IMR-90 (cell line): ENCODE measurements around the gene SPART. TPM values are rescaled to one million over a fixed set of nuclear protein-coding genes. Genes with fewer than 3 reads are reported as not detected.

Source experiments
- ATAC-seq: fragments of 200-7000 bp; cut with Tn5 transposase; 2 replicates; pipeline ENCODE4 v1.9.1; 2020; ENCODE audit warnings: low read depth, mild to moderate bottlenecking, moderate library complexity
- BruUV-seq: library from RNA; stranded (reverse); fragments of 400-500 nt; replicated peaks from 2 replicates; lab custom pipeline; 2021; lab: Mats Ljungman, UMichigan
- CTCF ChIA-PET: fragments of 300-600 bp; formaldehyde crosslinking; extraction: SDS; loops from one replicate; lab custom pipeline; 2021; ENCODE audit warnings: antibody characterized with exemption; lab: Yijun Ruan, JAX
- POLR2A ChIA-PET: fragments of 300-600 bp; sonication (Branson Sonifier 250); formaldehyde crosslinking; loops from one replicate; lab custom pipeline; 2022; ENCODE audit warnings: antibody characterized with exemption; ENCODE audit not compliant: unreplicated experiment; lab: Charles Lee
- DNase-seq: peaks from one replicate; pipeline ENCODE4 v3.0.0; 2013
- H2AFZ ChIP-seq: replicated peaks from 2 replicates; pipeline ENCODE3; 2013; ENCODE audit warnings: low read length, mild to moderate bottlenecking; ENCODE audit not compliant: poor library complexity
- H2AK5ac ChIP-seq: 2 replicates; pipeline ENCODE4 v1.6.1; 2013; ENCODE audit warnings: low read depth, low read length, inconsistent platforms
- H2AK9ac ChIP-seq: replicated peaks from 2 replicates; pipeline ENCODE3; 2013; ENCODE audit warnings: mild to moderate bottlenecking, low read depth, low read length, moderate library complexity; ENCODE audit not compliant: poor library complexity
- H2BK120ac ChIP-seq: 2 replicates; pipeline ENCODE4 v1.6.1; 2013; ENCODE audit warnings: low read depth, low read length, inconsistent platforms
- H2BK15ac ChIP-seq: 3 replicates; pipeline ENCODE4 v1.6.1; 2013; ENCODE audit warnings: low read depth, low read length, inconsistent platforms
- H2BK20ac ChIP-seq: 2 replicates; pipeline ENCODE4 v1.6.1; 2013; ENCODE audit warnings: low read depth, mild to moderate bottlenecking, inconsistent platforms, low read length, moderate library complexity
- H2BK5ac ChIP-seq: 2 replicates; pipeline ENCODE4 v1.6.1; 2013; ENCODE audit warnings: mild to moderate bottlenecking, low read depth, low read length, inconsistent platforms; ENCODE audit not compliant: poor library complexity, severe bottlenecking
- H3K14ac ChIP-seq: replicated peaks from 2 replicates; pipeline ENCODE4 v1.6.1; 2013; ENCODE audit warnings: low read depth, low read length, inconsistent platforms
- H3K18ac ChIP-seq: 2 replicates; pipeline ENCODE4 v1.6.1; 2013; ENCODE audit warnings: low read depth, low read length, control low read depth
- H3K23ac ChIP-seq: 2 replicates; pipeline ENCODE4 v1.6.1; 2013; ENCODE audit warnings: low read depth, low read length, inconsistent platforms
- H3K27ac ChIP-seq: 2 replicates; pipeline ENCODE4 v1.5.1; 2013; ENCODE audit warnings: mild to moderate bottlenecking, control low read depth, low read length; ENCODE audit not compliant: insufficient read depth
- H3K27me3 ChIP-seq: 2 replicates; pipeline ENCODE4 v1.6.1; 2013; ENCODE audit warnings: low read length; ENCODE audit not compliant: control insufficient read depth, insufficient read depth
- H3K36me3 ChIP-seq: 2 replicates; pipeline ENCODE4 v1.6.1; 2013; ENCODE audit warnings: low read length, mixed read lengths; ENCODE audit not compliant: control insufficient read depth, insufficient read depth
- H3K4ac ChIP-seq: 2 replicates; pipeline ENCODE4 v1.6.1; 2013; ENCODE audit warnings: low read depth, low read length, inconsistent platforms
- H3K4me1 ChIP-seq: 2 replicates; pipeline ENCODE4 v1.6.1; 2013; ENCODE audit warnings: low read length, mixed read lengths; ENCODE audit not compliant: control insufficient read depth, insufficient read depth
- H3K4me2 ChIP-seq: 2 replicates; pipeline ENCODE4 v1.6.1; 2013; ENCODE audit warnings: low read depth, mild to moderate bottlenecking, control low read depth, low read length, moderate library complexity
- H3K4me3 ChIP-seq: 2 replicates; pipeline ENCODE4 v1.5.1; 2013; ENCODE audit warnings: low read depth, mild to moderate bottlenecking, control low read depth, low read length, moderate library complexity; ENCODE audit not compliant: insufficient read depth
- H3K56ac ChIP-seq: 2 replicates; pipeline ENCODE4 v1.6.1; 2013; ENCODE audit warnings: low read length, inconsistent platforms; ENCODE audit not compliant: insufficient read depth; ENCODE audit errors: extremely low read depth
- H3K79me1 ChIP-seq, 2 experiments: 2 replicates each; pipeline ENCODE4 v1.6.1; 2013; ENCODE audit warnings: low read length in 2 of 2, inconsistent platforms in 1 of 2, low read depth in 1 of 2
- H3K9ac ChIP-seq: 2 replicates; pipeline ENCODE4 v1.6.1; 2013; ENCODE audit warnings: low read depth, low read length, control low read depth
- H3K9me1 ChIP-seq: 2 replicates; pipeline ENCODE4 v1.6.1; 2013; ENCODE audit warnings: low read length, inconsistent platforms; ENCODE audit not compliant: insufficient read depth
- H3K9me3 ChIP-seq: 2 replicates; pipeline ENCODE4 v1.6.1; 2013; ENCODE audit warnings: low read length; ENCODE audit not compliant: control insufficient read depth, insufficient read depth
- H4K20me1 ChIP-seq: 2 replicates; pipeline ENCODE4 v1.6.1; 2013; ENCODE audit warnings: low read length, inconsistent platforms; ENCODE audit not compliant: insufficient read depth
- H4K5ac ChIP-seq: 2 replicates; pipeline ENCODE4 v1.6.1; 2013; ENCODE audit warnings: mild to moderate bottlenecking, low read depth, low read length, control low read depth
- H4K8ac ChIP-seq, 2 experiments: 2 replicates each; pipeline ENCODE4 v1.6.1; 2013; ENCODE audit warnings: low read depth in 2 of 2, low read length in 2 of 2, control low read depth in 1 of 2, inconsistent platforms in 1 of 2
- H4K91ac ChIP-seq: 2 replicates; pipeline ENCODE4 v1.6.1; 2013; ENCODE audit warnings: low read depth, low read length, inconsistent platforms; ENCODE audit not compliant: insufficient read depth
- BHLHE40 ChIP-seq: fragments of 150-350 bp; IDR thresholded peaks from 2 replicates; pipeline ENCODE4 v1.6.1; 2016; ENCODE audit warnings: mild to moderate bottlenecking, low read depth, low read length
- CEBPB ChIP-seq: IDR thresholded peaks from 2 replicates; pipeline ENCODE4 v1.6.1; 2012; ENCODE audit warnings: low read depth, low read length, improper control_type of control experiment
- CHD1 ChIP-seq: IDR thresholded peaks from 2 replicates; pipeline ENCODE4 v1.6.1; 2012; ENCODE audit warnings: low read depth, low read length, improper control_type of control experiment
- CTCF ChIP-seq: conservative IDR thresholded peaks from 2 replicates; pipeline ENCODE4 v1.5.1; 2012; ENCODE audit warnings: mild to moderate bottlenecking, low read depth, low read length, improper control_type of control experiment
- ELK1 ChIP-seq: fragments of 150-350 bp; IDR thresholded peaks from 2 replicates; pipeline ENCODE4 v1.6.1; 2016; ENCODE audit warnings: low read depth, mild to moderate bottlenecking, low read length, moderate library complexity, borderline replicate concordance
- FOS ChIP-seq: fragments of 150-350 bp; IDR thresholded peaks from 2 replicates; pipeline ENCODE4 v1.6.1; 2016; ENCODE audit warnings: low read depth, low read length
- MAFK ChIP-seq: IDR thresholded peaks from 2 replicates; pipeline ENCODE4 v1.6.1; 2012; ENCODE audit warnings: low read depth, low read length, improper control_type of control experiment
- MAZ ChIP-seq: IDR thresholded peaks from 2 replicates; pipeline ENCODE4 v1.6.1; 2012; ENCODE audit warnings: low read depth, mild to moderate bottlenecking, low read length, improper control_type of control experiment, moderate library complexity, borderline replicate concordance
- MXI1 ChIP-seq: IDR thresholded peaks from 2 replicates; pipeline ENCODE4 v1.6.1; 2012; ENCODE audit warnings: low read depth, mild to moderate bottlenecking, low read length, moderate library complexity, borderline replicate concordance
- NFE2L2 ChIP-seq: fragments of 150-350 bp; IDR thresholded peaks from 2 replicates; pipeline ENCODE4 v1.6.1; 2016; ENCODE audit warnings: low read depth, mild to moderate bottlenecking, low read length
- POLR2A ChIP-seq: IDR thresholded peaks from 2 replicates; pipeline ENCODE4 v1.6.1; 2012; ENCODE audit warnings: mild to moderate bottlenecking, low read depth, low read length
- RAD21 ChIP-seq: IDR thresholded peaks from 2 replicates; pipeline ENCODE4 v1.6.1; 2012; ENCODE audit warnings: low read length, improper control_type of control experiment
- RCOR1 ChIP-seq: IDR thresholded peaks from 2 replicates; pipeline ENCODE4 v1.6.1; 2012; ENCODE audit warnings: mild to moderate bottlenecking, low read length, improper control_type of control experiment; ENCODE audit not compliant: insufficient replicate concordance
- RFX5 ChIP-seq: IDR thresholded peaks from 2 replicates; pipeline ENCODE4 v1.8.0; 2012; ENCODE audit warnings: low read depth, mild to moderate bottlenecking, low read length, moderate library complexity
- SMC3 ChIP-seq: fragments of 150-350 bp; IDR thresholded peaks from 2 replicates; pipeline ENCODE4 v1.6.1; 2016; ENCODE audit warnings: low read depth, mild to moderate bottlenecking, antibody characterized with exemption, low read length, moderate library complexity
- USF2 ChIP-seq: fragments of 150-350 bp; IDR thresholded peaks from 2 replicates; pipeline ENCODE4 v1.6.1; 2017; ENCODE audit warnings: mild to moderate bottlenecking, antibody characterized with exemption, low read length, low read depth
- WGBS, 2 experiments: methylation state at CpG; one replicate each; pipeline versions ENCODE4 v1.1.5 to v1.1.7; 2013; ENCODE audit warnings: missing lambda C conversion rate in 2 of 2; ENCODE audit not compliant: insufficient read length in 1 of 2; ENCODE audit errors: extremely low coverage in 2 of 2; 5-methylcytosine and 5-hydroxymethylcytosine counted together
- dilution Hi-C: fragments of 300-500 bp; cut with HindIII; formaldehyde crosslinking; loops from one replicate; pipeline ENCODE4 v1.14.3; 2018; ENCODE audit warnings: low sequenced_read_pairs; ENCODE audit not compliant: unreplicated experiment
- in situ Hi-C: fragments of 300-500 bp; cut with MboI; formaldehyde crosslinking; loops from 3 replicates; pipeline ENCODE4 v1.14.3; 2019; ENCODE audit warnings: low sequenced_read_pairs, inconsistent platforms, mixed read lengths
- intact Hi-C: fragments of 100-400 bp; cut with micrococcal nuclease; formaldehyde crosslinking; loops from 2 replicates; pipeline ENCODE4 v1.10.0; 2022
- polyA plus RNA-seq, 3 experiments: library from polyadenylated mRNA; depleted of rRNA; stranded (reverse); fragments of >200 nt; gene quantifications; 2 replicates each; pipeline ENCODE4 v1.2.3, GENCODE V29; 2012; ENCODE audit warnings: low replicate concordance in 1 of 3
- total RNA-seq: library from RNA; depleted of rRNA; stranded (reverse); fragments of >200 nt; gene quantifications from 2 replicates; pipeline ENCODE4 v1.2.3, GENCODE V29; 2012

The SPART gene
- total and polyA plus RNA-seq, 2 of the 4 experiments (the other 2 are of a cell fraction) = 43.8 to 110 TPM

GRCh38 chr13:36359301-36359950, 13.2 kb upstream of the SPART start:
- Histone ChIP-seq H3K27me3 (no peaks in the 10 kb centered on the region), H3K9ac (no peak overlapping the region), H3K18ac (no peak overlapping the region), H2AFZ (no peak overlapping the region), H2BK15ac (no peak overlapping the region), H2AK5ac (no peak overlapping the region), H3K79me1 (no peaks in the 10 kb centered on the region), H4K5ac (no peak overlapping the region), H4K20me1 (no peaks in the 10 kb centered on the region), H3K9me3 (no peaks in the 10 kb centered on the region), H4K8ac (no peak overlapping the region), H2BK5ac (no peak overlapping the region), H2BK20ac (no peak overlapping the region), H3K56ac (no peak overlapping the region), H3K27ac (no peak overlapping the region), H3K4me2 (no peak overlapping the region), H2AK9ac (no peak overlapping the region), H2BK120ac (no peak overlapping the region), H3K14ac (no peak overlapping the region), H3K4me1 (peaks cover 2% of the 10 kb centered on the region; the same call in 1 of the 2 replicates), H4K91ac (no peak overlapping the region), H3K4me3 (no peak overlapping the region), H3K23ac (no peak overlapping the region), H3K36me3 (no peaks in the 10 kb centered on the region), H3K9me1 (no peaks in the 10 kb centered on the region), H3K4ac (no peak overlapping the region)
- TF ChIP-seq SMC3 (no peak), BHLHE40 (no peak), USF2 (no peak), CEBPB (no peak), CHD1 (no peak), RAD21 (no peak), NFE2L2 (no peak), RFX5 (no peak), MXI1 (no peak), POLR2A (no peak), ELK1 (no peak), MAFK (no peak), CTCF (no peak), MAZ (no peak), RCOR1 (no peak), FOS (no peak)
- DNase-seq (no peak), ATAC-seq (no peak)
- dilution Hi-C loops = no loop called here
- in situ Hi-C loops = no loop called here
- ChIA-PET POLR2A (no interaction called here), CTCF (interaction anchor here (1.1 kb wide), 1 partner anchor 13 kb away, joined by 4 read pairs; the partner anchor contains the start of gene SPART)
- no CpG with 5 or more reads among the region's 1 CpG for WGBS, 2 experiments
- intact Hi-C loops = no loop called here
- BruUV-seq = no TSS peak
